HG03039 (cell line): Measurements from ENCODE around the gene DDX10.

ENCODE experiments used
- ATAC-seq: cut with Tn5 transposase; IDR thresholded peaks from one replicate; pipeline ENCODE4 v1.9.1; 2021; ENCODE audit warnings: mild to moderate bottlenecking, moderate library complexity; ENCODE audit not compliant: unreplicated experiment

The DDX10 gene

GRCh38 chr11:108866781-108867180 lies 201.9 kb downstream of the DDX10 start:
- no peak for ATAC-seq

- no peak for ATAC-seq
Observed at GRCh38 chr11:108870373-108871020, 205.6 kb downstream of the DDX10 start.

GRCh38 chr11:108871152-108871551 lies 206.3 kb downstream of the DDX10 start:
- no peak for ATAC-seq

GRCh38 chr11:108871867-108872266 lies 207.0 kb downstream of the DDX10 start:
- no peak for ATAC-seq

GRCh38 chr11:108872781-108873291 lies 208.0 kb downstream of the DDX10 start:
- no peak for ATAC-seq

- ATAC-seq = no peak
Observed at GRCh38 chr11:108873310-108873709, 208.4 kb downstream of the DDX10 start.

GRCh38 chr11:108873941-108874340 lies 209.1 kb downstream of the DDX10 start:
- ATAC-seq = no peak

GRCh38 chr11:108875134-108875533 lies 210.3 kb downstream of the DDX10 start:
- ATAC-seq = no peak

GRCh38 chr11:108877178-108877577 lies 212.3 kb downstream of the DDX10 start:
- no peak for ATAC-seq

GRCh38 chr11:108880510-108880909 lies 215.6 kb downstream of the DDX10 start:
- no peak for ATAC-seq

GRCh38 chr11:108881131-108881530 lies 216.3 kb downstream of the DDX10 start:
- no peak for ATAC-seq

- no peak for ATAC-seq
Observed at GRCh38 chr11:108882211-108882831, 217.5 kb downstream of the DDX10 start.

- ATAC-seq = no peak
Observed at GRCh38 chr11:108886005-108886659, 221.3 kb downstream of the DDX10 start.

GRCh38 chr11:108886660-108887009 lies 221.8 kb downstream of the DDX10 start:
- ATAC-seq = no peak

- no peak for ATAC-seq
Observed at GRCh38 chr11:108887436-108888238, 222.8 kb downstream of the DDX10 start.

GRCh38 chr11:108890482-108891105 lies 225.7 kb downstream of the DDX10 start:
- ATAC-seq = no peak

GRCh38 chr11:108891143-108891542 lies 226.3 kb downstream of the DDX10 start:
- no peak for ATAC-seq

- no peak for ATAC-seq
Observed at GRCh38 chr11:108891909-108892511, 227.1 kb downstream of the DDX10 start.

- no peak for ATAC-seq
Observed at GRCh38 chr11:108895579-108896480, 231.0 kb downstream of the DDX10 start.
